Measurements from ENCODE around the gene ADGRA1.

Gene ADGRA1, protein sequence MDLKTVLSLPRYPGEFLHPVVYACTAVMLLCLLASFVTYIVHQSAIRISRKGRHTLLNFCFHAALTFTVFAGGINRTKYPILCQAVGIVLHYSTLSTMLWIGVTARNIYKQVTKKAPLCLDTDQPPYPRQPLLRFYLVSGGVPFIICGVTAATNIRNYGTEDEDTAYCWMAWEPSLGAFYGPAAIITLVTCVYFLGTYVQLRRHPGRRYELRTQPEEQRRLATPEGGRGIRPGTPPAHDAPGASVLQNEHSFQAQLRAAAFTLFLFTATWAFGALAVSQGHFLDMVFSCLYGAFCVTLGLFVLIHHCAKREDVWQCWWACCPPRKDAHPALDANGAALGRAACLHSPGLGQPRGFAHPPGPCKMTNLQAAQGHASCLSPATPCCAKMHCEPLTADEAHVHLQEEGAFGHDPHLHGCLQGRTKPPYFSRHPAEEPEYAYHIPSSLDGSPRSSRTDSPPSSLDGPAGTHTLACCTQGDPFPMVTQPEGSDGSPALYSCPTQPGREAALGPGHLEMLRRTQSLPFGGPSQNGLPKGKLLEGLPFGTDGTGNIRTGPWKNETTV

GRCh38 chr10:133087679-133088178 lies at the start of gene ADGRA1:
ADGRA1 (plus strand) TSS chr10:133087924; CDS start chr10:133088910, 986 bp downstream.
- no peak within 1 kb of the TSS for H3K9ac ChIP-seq (ENCODE audit: low read length)
- TF ChIP-seq, protein P1, sequence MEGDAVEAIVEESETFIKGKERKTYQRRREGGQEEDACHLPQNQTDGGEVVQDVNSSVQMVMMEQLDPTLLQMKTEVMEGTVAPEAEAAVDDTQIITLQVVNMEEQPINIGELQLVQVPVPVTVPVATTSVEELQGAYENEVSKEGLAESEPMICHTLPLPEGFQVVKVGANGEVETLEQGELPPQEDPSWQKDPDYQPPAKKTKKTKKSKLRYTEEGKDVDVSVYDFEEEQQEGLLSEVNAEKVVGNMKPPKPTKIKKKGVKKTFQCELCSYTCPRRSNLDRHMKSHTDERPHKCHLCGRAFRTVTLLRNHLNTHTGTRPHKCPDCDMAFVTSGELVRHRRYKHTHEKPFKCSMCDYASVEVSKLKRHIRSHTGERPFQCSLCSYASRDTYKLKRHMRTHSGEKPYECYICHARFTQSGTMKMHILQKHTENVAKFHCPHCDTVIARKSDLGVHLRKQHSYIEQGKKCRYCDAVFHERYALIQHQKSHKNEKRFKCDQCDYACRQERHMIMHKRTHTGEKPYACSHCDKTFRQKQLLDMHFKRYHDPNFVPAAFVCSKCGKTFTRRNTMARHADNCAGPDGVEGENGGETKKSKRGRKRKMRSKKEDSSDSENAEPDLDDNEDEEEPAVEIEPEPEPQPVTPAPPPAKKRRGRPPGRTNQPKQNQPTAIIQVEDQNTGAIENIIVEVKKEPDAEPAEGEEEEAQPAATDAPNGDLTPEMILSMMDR (IDR thresholded peaks at IDR 0.05; ENCODE audit: insufficient read depth, low read length, poor library complexity, severe bottlenecking), result no peak
- no peak for TF ChIP-seq EZH2phosphoT487 (conservative IDR thresholded peaks at IDR 0.05; ENCODE audit: low read length)
- no peaks in the 10 kb centered on the region for H4K20me1 ChIP-seq (ENCODE audit: low read depth, low read length)
- no peak within 1 kb of the TSS for H3K4me2 ChIP-seq (ENCODE audit: low read depth, low read length, poor library complexity, severe bottlenecking)
- no peak within 1 kb of the TSS for H3K27ac ChIP-seq (ENCODE audit: low read depth, low read length)
- H3K9me2 ChIP-seq (replicated peaks; ENCODE audit: insufficient read depth, low read length), result no peaks in the 10 kb centered on the region
- no peaks in the 10 kb centered on the region for H3F3A ChIP-seq (ENCODE audit: insufficient read depth)
- H3K4me3 ChIP-seq (ENCODE audit: insufficient read depth, low read length, poor library complexity, severe bottlenecking), result no peak within 1 kb of the TSS
- no peaks in the 10 kb centered on the region for H3K9me3 ChIP-seq (ENCODE audit: insufficient read depth, low read length)
- no peaks in the 10 kb centered on the region for H3K79me2 ChIP-seq (ENCODE audit: insufficient read depth, low read length)
- H2AFZ ChIP-seq (ENCODE audit: low read depth, low read length, severe bottlenecking), result no peak within 1 kb of the TSS
- H3K36me3 ChIP-seq (ENCODE audit: low read length), result no peaks in the 10 kb centered on the region
- H3K27me3 ChIP-seq (ENCODE audit: low read length), result no peaks in the 10 kb centered on the region

DNA sequence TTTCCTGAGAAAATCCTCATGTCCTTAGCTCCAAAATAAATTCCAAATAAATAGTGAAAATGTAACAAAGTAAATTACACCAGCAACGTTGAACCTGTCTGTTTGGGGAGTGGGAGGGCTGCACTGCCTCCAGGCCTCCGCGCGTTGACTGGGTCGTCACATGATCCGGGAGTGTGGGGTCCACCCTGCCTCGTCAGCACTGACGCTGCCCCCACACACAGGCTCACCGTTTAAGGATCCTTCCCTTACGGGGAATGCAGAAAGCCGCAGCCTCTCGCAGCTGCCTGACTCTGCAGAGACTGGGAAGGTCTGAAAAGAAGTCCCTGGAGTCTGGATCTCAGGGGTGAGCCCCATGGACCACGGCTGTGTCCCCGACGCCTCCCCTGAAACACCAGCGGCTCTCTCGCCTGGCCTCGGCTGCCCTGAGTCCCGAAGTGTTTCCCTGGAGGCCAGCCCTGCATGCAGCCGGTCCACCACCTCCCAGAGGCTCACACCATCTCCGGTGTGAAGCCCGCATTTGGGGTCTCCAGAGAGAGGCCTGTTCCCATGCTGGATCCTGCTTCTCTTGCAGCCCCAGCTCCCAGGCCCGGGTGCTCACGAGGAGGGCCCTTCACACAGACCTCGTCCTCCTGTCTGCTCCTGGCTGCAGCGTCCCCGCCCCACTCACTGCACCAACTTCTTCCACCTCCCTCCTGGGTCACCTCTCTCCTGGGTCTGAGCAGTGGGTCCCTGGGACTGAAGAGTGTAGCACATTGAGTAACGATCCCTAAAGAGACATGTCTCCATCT lies 49.5 kb upstream of the ADGRA1 start:
- no peaks in the 10 kb centered on the region for H4K20me1 ChIP-seq (ENCODE audit: low read depth, low read length)
- H3K9ac ChIP-seq (ENCODE audit: low read length), result no peak overlapping the region
- H3K36me3 ChIP-seq (ENCODE audit: low read length), result no peaks in the 10 kb centered on the region
- TF ChIP-seq, protein P1 (IDR thresholded peaks at IDR 0.05; ENCODE audit: insufficient read depth, low read length, poor library complexity, severe bottlenecking), result no peak
- H3K4me2 ChIP-seq (ENCODE audit: low read depth, low read length, poor library complexity, severe bottlenecking), result no peak overlapping the region
- no peaks in the 10 kb centered on the region for H3K9me3 ChIP-seq (ENCODE audit: insufficient read depth, low read length)
- H3K27me3 ChIP-seq (ENCODE audit: low read length), result no peaks in the 10 kb centered on the region
- H3K4me3 ChIP-seq (ENCODE audit: insufficient read depth, low read length, poor library complexity, severe bottlenecking), result no peak overlapping the region
- no peaks in the 10 kb centered on the region for H3F3A ChIP-seq (ENCODE audit: insufficient read depth)
- no peak overlapping the region for H3K27ac ChIP-seq (ENCODE audit: low read depth, low read length)
- H3K9me2 ChIP-seq (replicated peaks; ENCODE audit: insufficient read depth, low read length), result no peaks in the 10 kb centered on the region
- no peak overlapping the region for H2AFZ ChIP-seq (ENCODE audit: low read depth, low read length, severe bottlenecking)
- H3K79me2 ChIP-seq (ENCODE audit: insufficient read depth, low read length), result no peaks in the 10 kb centered on the region

- Histone ChIP-seq H3K4me2 (ENCODE audit: low read depth, low read length, poor library complexity, severe bottlenecking) (no peak overlapping the region), H3K36me3 (ENCODE audit: low read length) (no peaks in the 10 kb centered on the region), H3K27ac (ENCODE audit: low read depth, low read length) (no peak overlapping the region), H3K27me3 (ENCODE audit: low read length) (no peaks in the 10 kb centered on the region), H3K9me3 (ENCODE audit: insufficient read depth, low read length) (no peaks in the 10 kb centered on the region), H3K79me2 (ENCODE audit: insufficient read depth, low read length) (no peaks in the 10 kb centered on the region), H4K20me1 (ENCODE audit: low read depth, low read length) (no peaks in the 10 kb centered on the region), H3F3A (ENCODE audit: insufficient read depth) (no peaks in the 10 kb centered on the region), H3K4me3 (ENCODE audit: insufficient read depth, low read length, poor library complexity, severe bottlenecking) (no peak overlapping the region), H3K9me2 (replicated peaks; ENCODE audit: insufficient read depth, low read length) (no peaks in the 10 kb centered on the region), H3K9ac (ENCODE audit: low read length) (no peak overlapping the region), H2AFZ (ENCODE audit: low read depth, low read length, severe bottlenecking) (no peak overlapping the region)
- TF ChIP-seq, protein P1 (IDR thresholded peaks at IDR 0.05; ENCODE audit: insufficient read depth, low read length, poor library complexity, severe bottlenecking), result no peak
- no peak for TF ChIP-seq EZH2phosphoT487 (conservative IDR thresholded peaks at IDR 0.05; ENCODE audit: low read length)
Measured at GRCh38 chr10:133039107-133039802, 48.5 kb upstream of the ADGRA1 start.
